Breast epithelium (tissue), 4 donors: ENCODE results near the gene TET2. TPM values are rescaled to one million over a fixed set of nuclear protein-coding genes. Genes with fewer than 3 reads are reported as not detected.

Source experiments
- DNase-seq, 2 donors: peaks; one replicate each; pipeline ENCODE4 v3.0.0-alpha.2; 2019; ENCODE audit warnings: low spot score in 2 of 2
- H3K27ac ChIP-seq, 2 donors: fragments of 200-600 bp; sonication (generic) in 1 of 2; one replicate each; pipeline ENCODE4 v1.5.1; 2016 to 2019; ENCODE audit warnings: mild to moderate bottlenecking in 1 of 2
- H3K27me3 ChIP-seq, 2 donors: fragments of 200-600 bp; sonication (generic) in 1 of 2; one replicate each; pipeline versions ENCODE4 v1.5.1 to v1.6.0; 2017 to 2019; ENCODE audit warnings: control low read depth in 1 of 2, mild to moderate bottlenecking in 1 of 2
- H3K36me3 ChIP-seq: fragments of 200-600 bp; one replicate; pipeline ENCODE4 v1.5.1; 2019
- H3K4me1 ChIP-seq, 2 donors: fragments of 200-600 bp; sonication (generic); one replicate each; pipeline ENCODE4 v1.5.1; 2016 to 2019; ENCODE audit warnings: control low read depth in 1 of 2
- H3K4me3 ChIP-seq, 3 donors: fragments of 200-600 bp; sonication (generic); 1 replicate in 2 of 3; 2 replicates in 1 of 3; pipeline ENCODE4 v1.5.1; 2016 to 2019; ENCODE audit warnings: mild to moderate bottlenecking in 3 of 3, moderate library complexity in 2 of 3
- H3K9me3 ChIP-seq, 2 donors: fragments of 200-600 bp; sonication (generic) in 1 of 2; one replicate each; pipeline ENCODE4 v1.5.1; 2016 to 2019; ENCODE audit warnings: control low read depth in 1 of 2
- POLR2A ChIP-seq: fragments of 450-650 bp; IDR thresholded peaks from one replicate; pipeline ENCODE4 v1.6.1; 2016; ENCODE audit warnings: antibody characterized with exemption, mild to moderate bottlenecking, moderate library complexity
- POLR2AphosphoS5 ChIP-seq, 3 donors: sonication (generic); formaldehyde crosslinking; IDR thresholded peaks; one replicate each; pipeline ENCODE4 v1.6.1; 2017; ENCODE audit warnings: antibody characterized with exemption in 3 of 3
- intact Hi-C: fragments of 100-400 bp; cut with DNase I; formaldehyde crosslinking; loops from one replicate; pipeline ENCODE4 v1.15.1; 2023; ENCODE audit warnings: low total_unique reads
- total RNA-seq, 3 donors: library from RNA; depleted of rRNA; stranded (reverse); fragments of >200 nt; gene quantifications; one replicate each; pipeline ENCODE4 v1.1.0, GENCODE V29; 2016
- TF ChIP-seq, protein P1 (sequence below), 3 donors: fragments of 450-650 bp; IDR thresholded peaks; one replicate each; pipeline ENCODE4 v1.5.1; 2016 to 2017; ENCODE audit warnings: antibody characterized with exemption in 3 of 3, mild to moderate bottlenecking in 3 of 3, moderate library complexity in 3 of 3

TET2 gene
- total RNA-seq, 3 donors from 2014 or later, result 23.2 to 37.3 (median 29.8) TPM

GRCh38 chr4:105139646-105140045, 7.0 kb upstream of the TET2 start:
- Histone ChIP-seq H3K9me3 (no peaks in the 10 kb centered on the region), H3K4me1 (no peaks in the 10 kb centered on the region), H3K27me3 (no peaks in the 10 kb centered on the region), H3K36me3 (no peaks in the 10 kb centered on the region), H3K4me3 (no peak overlapping the region), H3K27ac (no peak overlapping the region)
- no peak for DNase-seq
- TF ChIP-seq POLR2AphosphoS5 (IDR thresholded peaks at IDR 0.05), result no peak
- TF ChIP-seq, protein P1, sequence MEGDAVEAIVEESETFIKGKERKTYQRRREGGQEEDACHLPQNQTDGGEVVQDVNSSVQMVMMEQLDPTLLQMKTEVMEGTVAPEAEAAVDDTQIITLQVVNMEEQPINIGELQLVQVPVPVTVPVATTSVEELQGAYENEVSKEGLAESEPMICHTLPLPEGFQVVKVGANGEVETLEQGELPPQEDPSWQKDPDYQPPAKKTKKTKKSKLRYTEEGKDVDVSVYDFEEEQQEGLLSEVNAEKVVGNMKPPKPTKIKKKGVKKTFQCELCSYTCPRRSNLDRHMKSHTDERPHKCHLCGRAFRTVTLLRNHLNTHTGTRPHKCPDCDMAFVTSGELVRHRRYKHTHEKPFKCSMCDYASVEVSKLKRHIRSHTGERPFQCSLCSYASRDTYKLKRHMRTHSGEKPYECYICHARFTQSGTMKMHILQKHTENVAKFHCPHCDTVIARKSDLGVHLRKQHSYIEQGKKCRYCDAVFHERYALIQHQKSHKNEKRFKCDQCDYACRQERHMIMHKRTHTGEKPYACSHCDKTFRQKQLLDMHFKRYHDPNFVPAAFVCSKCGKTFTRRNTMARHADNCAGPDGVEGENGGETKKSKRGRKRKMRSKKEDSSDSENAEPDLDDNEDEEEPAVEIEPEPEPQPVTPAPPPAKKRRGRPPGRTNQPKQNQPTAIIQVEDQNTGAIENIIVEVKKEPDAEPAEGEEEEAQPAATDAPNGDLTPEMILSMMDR (IDR thresholded peaks at IDR 0.05), result no peak
- TF ChIP-seq POLR2A, result no peak
- intact Hi-C loops, result loop anchor here (10.0 kb wide), 1 partner anchor 335 kb away; the partner anchor contains the start of gene PPA2

- no peak overlapping the region for H3K4me3 ChIP-seq
- H3K27me3 ChIP-seq, result no peaks in the 10 kb centered on the region
- DNase-seq, result no peak
- TF ChIP-seq, protein P1 (IDR thresholded peaks at IDR 0.05), result peak in 2 of 3 donors; percentile 13 to 27
- TF ChIP-seq POLR2A, result no peak
- no peak overlapping the region for H3K27ac ChIP-seq
- intact Hi-C loops, result loop anchor here (10.0 kb wide), 1 partner anchor 334 kb away; the partner anchor contains the start of gene PPA2
- H3K9me3 ChIP-seq, result no peaks in the 10 kb centered on the region
- no peaks in the 10 kb centered on the region for H3K36me3 ChIP-seq
- H3K4me1 ChIP-seq, result no peaks in the 10 kb centered on the region
Measured at GRCh38 chr4:105140684-105141490, 5.8 kb upstream of the TET2 start.

DNA sequence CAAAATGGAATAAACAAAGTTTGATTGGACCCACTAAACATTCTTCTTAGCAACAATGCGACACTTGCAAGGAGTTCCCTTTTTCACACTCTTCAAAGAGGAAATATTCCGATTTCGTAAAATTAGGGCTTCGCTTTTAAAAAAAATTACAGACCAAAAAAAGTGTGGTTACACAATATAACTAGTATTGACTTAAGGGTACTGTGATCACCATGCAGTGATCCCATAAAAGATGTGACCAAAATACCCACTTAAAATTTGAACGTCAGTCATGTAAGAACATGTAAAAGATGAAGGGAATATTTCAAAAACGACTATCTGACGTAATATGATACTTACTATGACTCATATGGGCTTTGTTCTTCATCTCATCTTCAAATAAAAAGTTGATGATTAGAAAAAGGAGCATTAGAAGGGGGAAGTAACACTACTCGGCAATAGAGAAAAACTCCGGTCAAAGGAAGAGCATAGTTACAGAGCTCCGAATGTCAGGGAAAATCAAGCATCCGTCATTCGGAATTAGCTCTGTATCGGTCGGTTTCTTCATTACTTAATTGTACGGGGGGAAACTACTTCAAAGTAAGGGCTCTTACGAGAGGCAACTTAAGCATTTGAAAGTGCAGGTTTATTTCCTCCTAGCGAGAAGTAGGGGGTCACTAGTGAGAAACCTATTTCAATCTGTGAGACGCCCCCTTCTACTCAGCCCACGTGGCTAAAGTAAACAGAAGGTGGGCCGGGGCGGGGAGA, 1.3 kb upstream of the TET2 start:
- no peak for DNase-seq
- H3K27ac ChIP-seq, result peak overlapping the region; percentile 81 to 89
- H3K4me1 ChIP-seq, result peaks cover 0 to 7% of the 10 kb centered on the region in 2 donors
- no peaks in the 10 kb centered on the region for H3K27me3 ChIP-seq
- no peaks in the 10 kb centered on the region for H3K9me3 ChIP-seq
- peak overlapping the region; percentile 58 to 81 (median 69) for H3K4me3 ChIP-seq
- TF ChIP-seq POLR2AphosphoS5 (IDR thresholded peaks at IDR 0.05), result no peak
- TF ChIP-seq POLR2A, result no peak
- TF ChIP-seq, protein P1 (IDR thresholded peaks at IDR 0.05), result no peak
- intact Hi-C loops, result loop anchor here (10.0 kb wide), 1 partner anchor 329 kb away; the partner anchor contains the start of gene PPA2
- H3K36me3 ChIP-seq, result no peaks in the 10 kb centered on the region

- Histone ChIP-seq H3K4me1 (peaks cover 0 to 7% of the 10 kb centered on the region in 2 donors), H3K27me3 (no peaks in the 10 kb centered on the region), H3K36me3 (no peaks in the 10 kb centered on the region), H3K4me3 (peak overlapping the region; percentile 58 to 81 (median 69)), H3K27ac (peak overlapping the region; percentile 81 to 89), H3K9me3 (no peaks in the 10 kb centered on the region)
- intact Hi-C loops, result loop anchor here (10.0 kb wide), 1 partner anchor 329 kb away; the partner anchor contains the start of gene PPA2
- no peak for TF ChIP-seq POLR2AphosphoS5 (IDR thresholded peaks at IDR 0.05)
- TF ChIP-seq, protein P1 (IDR thresholded peaks at IDR 0.05), result no peak
- no peak for TF ChIP-seq POLR2A
- no peak for DNase-seq
Measured at GRCh38 chr4:105145903-105146275, 787 bp upstream of the TET2 start.
